Tibial artery (tissue), 4 donors: Measurements from ENCODE around the gene RPP30.

Experiments
- DNase-seq, 2 donors: peaks; one replicate each; pipeline ENCODE4 v3.0.0-alpha.2; 2019
- H3K27ac ChIP-seq, 2 donors: fragments of 200-600 bp; sonication (generic) in 1 of 2; 1 replicate in 1 of 2; 2 replicates in 1 of 2; pipeline ENCODE4 v1.5.1; 2018 to 2019; ENCODE audit warnings: mild to moderate bottlenecking in 1 of 2
- H3K27me3 ChIP-seq, 2 donors: fragments of 200-600 bp; sonication (generic) in 1 of 2; one replicate each; pipeline versions ENCODE4 v1.5.1 to v1.6.0; 2016 to 2019
- H3K36me3 ChIP-seq, 3 donors: fragments of 200-600 bp; sonication (generic) in 2 of 3; one replicate each; pipeline ENCODE4 v1.5.1; 2016 to 2019; ENCODE audit warnings: mild to moderate bottlenecking in 2 of 3
- H3K4me1 ChIP-seq, 4 donors: fragments of 200-600 bp; sonication (generic) in 2 of 4; 1 replicate in 3 of 4; 2 replicates in 1 of 4; pipeline ENCODE4 v1.5.1; 2016 to 2019
- H3K4me3 ChIP-seq, 2 donors: fragments of 200-600 bp; sonication (generic) in 1 of 2; 1 replicate in 1 of 2; 2 replicates in 1 of 2; pipeline ENCODE4 v1.5.1; 2018 to 2019; ENCODE audit warnings: mild to moderate bottlenecking in 2 of 2
- H3K9me3 ChIP-seq, 3 donors: fragments of 200-600 bp; sonication (generic) in 1 of 3; one replicate each; pipeline ENCODE4 v1.5.1; 2016 to 2019
- intact Hi-C: fragments of 100-400 bp; cut with DNase I; formaldehyde crosslinking; loops from one replicate; pipeline ENCODE4 v1.15.0; 2023; ENCODE audit warnings: low total_unique reads
- TF ChIP-seq, protein P1 (sequence below), 2 experiments: fragments of 200-600 bp in 1 of 2; fragments of 450-650 bp in 1 of 2; IDR thresholded peaks; one replicate each; pipeline ENCODE4 v1.5.1; 2017 to 2019; ENCODE audit warnings: antibody characterized with exemption in 2 of 2, mild to moderate bottlenecking in 1 of 2, moderate library complexity in 1 of 2

The RPP30 gene

DNA sequence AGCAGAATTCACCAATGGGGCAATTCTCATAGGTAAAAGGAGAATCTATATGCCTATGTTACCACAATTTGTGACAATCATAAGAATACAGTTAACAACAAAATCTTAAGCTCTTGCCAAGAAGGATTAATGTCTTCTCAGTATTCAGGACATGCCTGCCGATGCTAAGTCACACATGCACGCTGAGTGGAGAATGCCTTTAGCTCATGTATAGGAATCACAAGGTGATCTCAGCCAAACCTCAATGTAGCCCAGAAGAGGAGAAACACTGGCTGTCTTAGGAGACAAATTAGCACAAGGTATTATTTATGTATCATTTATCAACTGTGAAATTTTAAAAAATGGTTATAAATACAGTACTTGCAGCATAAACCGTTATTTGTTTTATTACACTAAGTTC, 16.6 kb upstream of the RPP30 start:
- H3K4me1 ChIP-seq, result peaks cover 0 to 11% (median 9%) of the 10 kb centered on the region in 4 donors
- peaks cover 0 to 38% of the 10 kb centered on the region in 2 donors for H3K27me3 ChIP-seq
- DNase-seq, result no peak
- intact Hi-C loops, result no loop called here
- H3K27ac ChIP-seq, result no peak overlapping the region
- TF ChIP-seq, protein P1, sequence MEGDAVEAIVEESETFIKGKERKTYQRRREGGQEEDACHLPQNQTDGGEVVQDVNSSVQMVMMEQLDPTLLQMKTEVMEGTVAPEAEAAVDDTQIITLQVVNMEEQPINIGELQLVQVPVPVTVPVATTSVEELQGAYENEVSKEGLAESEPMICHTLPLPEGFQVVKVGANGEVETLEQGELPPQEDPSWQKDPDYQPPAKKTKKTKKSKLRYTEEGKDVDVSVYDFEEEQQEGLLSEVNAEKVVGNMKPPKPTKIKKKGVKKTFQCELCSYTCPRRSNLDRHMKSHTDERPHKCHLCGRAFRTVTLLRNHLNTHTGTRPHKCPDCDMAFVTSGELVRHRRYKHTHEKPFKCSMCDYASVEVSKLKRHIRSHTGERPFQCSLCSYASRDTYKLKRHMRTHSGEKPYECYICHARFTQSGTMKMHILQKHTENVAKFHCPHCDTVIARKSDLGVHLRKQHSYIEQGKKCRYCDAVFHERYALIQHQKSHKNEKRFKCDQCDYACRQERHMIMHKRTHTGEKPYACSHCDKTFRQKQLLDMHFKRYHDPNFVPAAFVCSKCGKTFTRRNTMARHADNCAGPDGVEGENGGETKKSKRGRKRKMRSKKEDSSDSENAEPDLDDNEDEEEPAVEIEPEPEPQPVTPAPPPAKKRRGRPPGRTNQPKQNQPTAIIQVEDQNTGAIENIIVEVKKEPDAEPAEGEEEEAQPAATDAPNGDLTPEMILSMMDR (IDR thresholded peaks at IDR 0.05), result no peak
- no peaks in the 10 kb centered on the region for H3K36me3 ChIP-seq
- no peak overlapping the region for H3K4me3 ChIP-seq
- H3K9me3 ChIP-seq, result peaks cover 0 to 11% (median 9%) of the 10 kb centered on the region in 3 donors

DNA sequence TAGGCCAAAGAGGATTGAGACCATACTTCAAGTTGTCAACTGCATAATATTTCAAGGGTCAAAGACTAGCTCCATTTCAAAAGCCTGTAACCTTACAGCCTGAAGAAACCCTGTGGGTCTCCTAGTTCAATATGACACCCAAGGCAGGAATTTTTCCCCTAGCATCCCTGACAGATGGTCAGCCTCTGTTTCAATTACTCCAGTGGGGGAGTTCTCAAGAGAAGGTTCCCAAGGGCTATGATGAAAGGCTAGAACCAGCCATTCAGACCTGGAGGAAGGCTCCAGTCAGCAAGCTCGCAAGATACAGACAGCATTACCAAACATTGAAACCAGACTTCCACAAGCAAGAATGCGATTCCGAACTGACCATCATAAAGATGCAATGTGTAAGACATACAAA, 15.5 kb upstream of the RPP30 start:
- Histone ChIP-seq H3K4me1 (peaks cover 0 to 11% (median 9%) of the 10 kb centered on the region in 4 donors), H3K9me3 (peaks cover 0 to 1% (median under 1%) of the 10 kb centered on the region in 3 donors), H3K4me3 (no peak overlapping the region), H3K27ac (no peak overlapping the region), H3K36me3 (no peaks in the 10 kb centered on the region), H3K27me3 (peaks cover 0 to 38% of the 10 kb centered on the region in 2 donors)
- no peak for DNase-seq
- intact Hi-C loops, result no loop called here
- TF ChIP-seq, protein P1 (IDR thresholded peaks at IDR 0.05), result no peak

GRCh38 chr10:90856964-90857634, 14.7 kb upstream of the RPP30 start:
- Histone ChIP-seq H3K27ac (peak overlapping the region in 1 of 2 donors; percentile 35), H3K9me3 (no peaks in the 10 kb centered on the region), H3K4me3 (peak overlapping the region; percentile 56 to 79), H3K27me3 (peaks cover 0 to 38% of the 10 kb centered on the region in 2 donors), H3K36me3 (no peaks in the 10 kb centered on the region), H3K4me1 (peaks cover 0 to 11% (median 9%) of the 10 kb centered on the region in 4 donors)
- intact Hi-C loops, result no loop called here
- TF ChIP-seq, protein P1 (IDR thresholded peaks at IDR 0.05), result no peak
- no peak for DNase-seq

DNA sequence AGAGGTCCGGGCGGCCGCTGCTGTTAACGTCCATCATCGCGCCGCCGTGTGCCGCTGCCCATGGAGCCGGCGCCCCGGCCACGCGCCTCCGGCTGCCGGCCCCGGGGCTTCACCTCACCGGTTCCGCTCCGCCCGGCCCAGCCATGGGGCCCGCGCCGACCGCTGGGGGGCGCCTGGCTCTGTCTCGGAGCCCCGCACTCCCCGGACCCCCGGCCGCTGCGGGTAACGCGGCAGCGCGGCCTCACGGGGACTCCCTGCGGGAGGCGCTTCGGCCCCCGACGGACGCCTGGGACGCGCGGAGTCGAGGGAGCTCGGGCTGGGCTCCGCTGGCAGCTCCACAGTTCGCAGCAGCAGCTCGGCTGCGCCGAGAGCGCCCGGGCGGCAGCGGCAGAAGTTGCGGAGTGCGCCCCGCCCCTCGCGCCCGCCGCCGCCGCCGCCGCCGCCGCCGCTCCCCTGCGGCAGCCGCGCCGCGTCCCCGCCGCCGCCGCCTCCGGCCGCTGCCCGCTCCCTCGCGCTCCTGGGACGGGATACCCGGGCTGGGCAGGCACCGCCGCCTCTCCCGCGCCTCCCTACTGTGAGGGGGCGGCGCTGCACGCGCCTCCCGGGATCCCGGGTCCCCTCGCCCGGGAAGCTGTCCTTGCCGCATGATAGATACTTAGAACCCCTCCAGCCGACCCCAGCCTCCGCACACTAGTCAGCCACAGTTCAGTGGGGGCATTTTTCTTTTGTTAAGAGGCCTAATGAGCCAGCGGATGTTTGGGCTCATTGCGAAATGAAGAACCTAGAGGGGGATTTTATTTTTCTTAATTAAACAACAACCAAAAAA, 13.9 kb upstream of the RPP30 start, which contains the start of gene HTR7:
Gene HTR7 (minus strand): TSS at position 405 of the 826 bp plus-strand sequence. CDS start 368 bp downstream, at position 37.
- peak; percentile 38 to 73 for DNase-seq
- TF ChIP-seq, protein P1 (IDR thresholded peaks at IDR 0.05), result peak; percentile 35 to 55
- Histone ChIP-seq H3K36me3 (no peaks in the 10 kb centered on the region), H3K27ac (peak within 1 kb of the TSS; percentile 38 to 39), H3K9me3 (no peaks in the 10 kb centered on the region), H3K4me1 (peaks cover 0 to 11% (median 9%) of the 10 kb centered on the region in 4 donors), H3K27me3 (peaks cover 0 to 36% of the 10 kb centered on the region in 2 donors), H3K4me3 (peak within 1 kb of the TSS; percentile 56 to 79)
- intact Hi-C loops, result no loop called here

- H3K36me3 ChIP-seq, result no peaks in the 10 kb centered on the region
- no peak for DNase-seq
- intact Hi-C loops, result no loop called here
- peaks cover 0 to 34% of the 10 kb centered on the region in 2 donors for H3K27me3 ChIP-seq
- H3K9me3 ChIP-seq, result no peaks in the 10 kb centered on the region
- peaks cover 0 to 11% (median 9%) of the 10 kb centered on the region in 4 donors for H3K4me1 ChIP-seq
- TF ChIP-seq, protein P1 (IDR thresholded peaks at IDR 0.05), result no peak
- H3K4me3 ChIP-seq, result peak overlapping the region; percentile 56 to 79
- H3K27ac ChIP-seq, result peak overlapping the region; percentile 38 to 39
Observed at GRCh38 chr10:90858461-90858968, 13.3 kb upstream of the RPP30 start.
